ENCODE results near the gene CCL16. TPM values are rescaled to one million over a fixed set of nuclear protein-coding genes. Genes with fewer than 3 reads are reported as not detected.
"Not testable (repeated sequence)": the region's sequence is repeated elsewhere in the genome, so short reads cannot be mapped to it uniquely, and the experiment has no call there.

Gene CCL16
- total and polyA plus RNA-seq, 4 experiments from 2014 or later, result not detected

GRCh38 chr17:35943537-35943936, 37.8 kb downstream of the CCL16 start, which contains the start of gene LYZL6:
TSS of gene LYZL6 (minus strand) at chr17:35943713. CDS start at chr17:35939356, 4,357 bp downstream.
- POLR2A ChIA-PET (ENCODE audit: partially characterized antibody), result interaction anchor here (0.9 to 1.1 kb wide), 2 partner anchors 53 to 94 kb away, joined by 3 read pairs; no protein-coding TSS in a partner anchor
- Histone ChIP-seq H3K4me3 (ENCODE audit: low read length in 2 of 2) (no peak within 1 kb of the TSS), H3K27me3 (ENCODE audit: insufficient read depth, low read length) (no peaks in the 10 kb centered on the region), H3K9me3 (ENCODE audit: control insufficient read depth in 1 of 2, low read length in 2 of 2) (no peaks in the 10 kb centered on the region), H3K27ac (ENCODE audit: low read depth, low read length) (no peak within 1 kb of the TSS), H3K4me1 (ENCODE audit: insufficient read depth, low read length) (peaks cover 3% of the 10 kb centered on the region), H3K36me3 (ENCODE audit: insufficient read depth, low read length) (no peaks in the 10 kb centered on the region)
- Mint-ChIP-seq H3K4me3 (no peak within 1 kb of the TSS), H3K36me3 (no peaks in the 10 kb centered on the region), H3K4me1 (peaks cover 0 to 6% (median under 1%) of the 10 kb centered on the region in 4 donors), H3K27ac (peak within 1 kb of the TSS in 2 of 7 donors; percentile 53 to 55), H3K9me3 (peaks cover 0 to 2% (median 0%) of the 10 kb centered on the region in 8 donors), H3K27me3 (no peaks in the 10 kb centered on the region)
- intact Hi-C loops (cut with micrococcal nuclease), result no loop called here
- DNase-seq, result no peak
- CTCF ChIA-PET (ENCODE audit: partially characterized antibody), result interaction anchor here (1.0 to 1.2 kb wide), 2 partner anchors 26 to 95 kb away, joined by 3 to 4 read pairs; no protein-coding TSS in a partner anchor

GRCh38 chr17:35942588-35943186, 38.6 kb downstream of the CCL16 start:
- Histone ChIP-seq H3K27me3 (ENCODE audit: insufficient read depth, low read length) (no peaks in the 10 kb centered on the region), H3K4me3 (ENCODE audit: low read length in 2 of 2) (no peak overlapping the region), H3K36me3 (ENCODE audit: insufficient read depth, low read length) (no peaks in the 10 kb centered on the region), H3K27ac (ENCODE audit: low read depth, low read length) (no peak overlapping the region), H3K9me3 (ENCODE audit: control insufficient read depth in 1 of 2, low read length in 2 of 2) (no peaks in the 10 kb centered on the region), H3K4me1 (ENCODE audit: insufficient read depth, low read length) (peaks cover 3% of the 10 kb centered on the region)
- intact Hi-C loops (cut with micrococcal nuclease), result no loop called here
- no peak overlapping the region for H3K4me3 Mint-ChIP-seq
- ChIA-PET CTCF (ENCODE audit: partially characterized antibody) (interaction anchor here (0.6 to 1.2 kb wide), 3 partner anchors 27 to 94 kb away, joined by 3 to 4 read pairs (median 3); no protein-coding TSS in a partner anchor), POLR2A (ENCODE audit: partially characterized antibody) (interaction anchor here (0.9 to 1.3 kb wide), 2 partner anchors 12 to 94 kb away, joined by 3 read pairs; partner anchors contain the start of gene RDM1)
- DNase-seq, result no peak
- H3K4me1 Mint-ChIP-seq, result peaks cover 0 to 6% (median under 1%) of the 10 kb centered on the region in 4 donors
- no peaks in the 10 kb centered on the region for H3K36me3 Mint-ChIP-seq
- peak overlapping the region in 2 of 7 donors; percentile 53 to 55 for H3K27ac Mint-ChIP-seq
- peaks cover 0 to 2% (median 0%) of the 10 kb centered on the region in 8 donors for H3K9me3 Mint-ChIP-seq
- no peaks in the 10 kb centered on the region for H3K27me3 Mint-ChIP-seq

DNA sequence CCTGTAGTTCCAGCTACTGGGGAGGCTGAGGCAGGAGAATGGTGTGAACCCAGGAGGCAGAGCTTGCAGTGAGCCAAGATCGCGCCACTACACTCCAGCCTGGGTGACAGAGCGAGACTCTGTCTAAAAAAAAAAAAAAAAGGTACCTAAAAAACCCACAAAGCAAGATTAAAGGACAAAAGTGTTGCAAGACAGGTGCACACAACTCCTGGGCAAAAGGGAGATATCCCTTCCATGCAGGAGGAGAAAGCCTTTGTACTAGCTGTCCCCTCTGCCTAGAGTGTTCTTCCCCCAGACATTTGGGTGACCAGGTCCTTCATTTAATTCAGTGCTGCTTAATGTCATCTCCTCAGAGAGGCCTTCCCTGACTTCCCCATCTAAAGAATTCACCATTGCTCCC, 42.8 kb downstream of the CCL16 start:
- CTCF ChIA-PET (ENCODE audit: partially characterized antibody); H3K27me3 Mint-ChIP-seq; DNase-seq; H3K4me1 ChIP-seq (ENCODE audit: insufficient read depth, low read length); H3K9me3 Mint-ChIP-seq; H3K27ac ChIP-seq (ENCODE audit: low read depth, low read length); H3K27ac Mint-ChIP-seq; intact Hi-C loops (cut with micrococcal nuclease); H3K4me1 Mint-ChIP-seq; H3K36me3 Mint-ChIP-seq; H3K36me3 ChIP-seq (ENCODE audit: insufficient read depth, low read length); H3K27me3 ChIP-seq (ENCODE audit: insufficient read depth, low read length); POLR2A ChIA-PET (ENCODE audit: partially characterized antibody); H3K4me3 ChIP-seq (ENCODE audit: low read length in 2 of 2); H3K4me3 Mint-ChIP-seq; H3K9me3 ChIP-seq (ENCODE audit: control insufficient read depth in 1 of 2, low read length in 2 of 2): not testable (repeated sequence)

DNA sequence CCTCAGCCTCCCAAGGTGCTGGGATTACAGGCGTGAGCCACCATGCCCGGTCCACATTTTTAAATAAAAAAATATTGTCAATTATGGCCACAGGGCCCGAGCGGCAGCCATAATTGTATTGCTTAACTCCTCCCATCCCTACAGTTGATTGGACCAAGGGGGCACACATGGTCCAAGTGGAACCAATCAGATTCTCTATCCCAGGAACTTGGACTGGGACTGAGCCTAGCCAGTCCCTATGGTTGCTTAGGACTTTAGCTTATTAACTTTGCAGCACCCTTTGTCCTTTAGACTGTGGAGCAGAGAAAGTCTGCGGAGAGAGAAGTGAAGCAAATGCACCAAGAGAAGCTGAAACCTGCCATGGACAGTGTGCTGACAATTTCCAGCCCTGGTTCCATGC, 45.2 kb downstream of the CCL16 start:
- Mint-ChIP-seq H3K4me3 (no peak overlapping the region), H3K4me1 (peaks cover 0 to 1% (median 0%) of the 10 kb centered on the region in 4 donors), H3K9me3 (peaks cover 0 to 2% (median 0%) of the 10 kb centered on the region in 8 donors), H3K27ac (no peak overlapping the region), H3K36me3 (no peaks in the 10 kb centered on the region), H3K27me3 (no peaks in the 10 kb centered on the region)
- H3K9me3 ChIP-seq (ENCODE audit: control insufficient read depth in 1 of 2, low read length in 2 of 2), result no peaks in the 10 kb centered on the region
- H3K4me1 ChIP-seq (ENCODE audit: insufficient read depth, low read length), result no peaks in the 10 kb centered on the region
- DNase-seq, result no peak
- ChIA-PET POLR2A (ENCODE audit: partially characterized antibody) (no interaction called here), CTCF (ENCODE audit: partially characterized antibody) (no interaction called here)
- H3K27me3 ChIP-seq (ENCODE audit: insufficient read depth, low read length), result no peaks in the 10 kb centered on the region
- no peak overlapping the region for H3K4me3 ChIP-seq (ENCODE audit: low read length in 2 of 2)
- intact Hi-C loops (cut with micrococcal nuclease), result no loop called here
- no peak overlapping the region for H3K27ac ChIP-seq (ENCODE audit: low read depth, low read length)
- H3K36me3 ChIP-seq (ENCODE audit: insufficient read depth, low read length), result no peaks in the 10 kb centered on the region

GRCh38 chr17:35934760-35935159, 46.5 kb downstream of the CCL16 start:
- Histone ChIP-seq H3K36me3 (ENCODE audit: insufficient read depth, low read length) (no peaks in the 10 kb centered on the region), H3K4me1 (ENCODE audit: insufficient read depth, low read length) (peaks cover 11% of the 10 kb centered on the region), H3K9me3 (ENCODE audit: control insufficient read depth in 1 of 2, low read length in 2 of 2) (no peaks in the 10 kb centered on the region), H3K27me3 (ENCODE audit: insufficient read depth, low read length) (no peaks in the 10 kb centered on the region), H3K4me3 (ENCODE audit: low read length in 2 of 2) (no peak overlapping the region), H3K27ac (ENCODE audit: low read depth, low read length) (no peak overlapping the region)
- H3K9me3 Mint-ChIP-seq, result peaks cover 0 to 2% (median 0%) of the 10 kb centered on the region in 8 donors
- H3K27me3 Mint-ChIP-seq, result no peaks in the 10 kb centered on the region
- no peaks in the 10 kb centered on the region for H3K36me3 Mint-ChIP-seq
- POLR2A ChIA-PET (ENCODE audit: partially characterized antibody), result no interaction called here
- CTCF ChIA-PET (ENCODE audit: partially characterized antibody), result no interaction called here
- intact Hi-C loops (cut with micrococcal nuclease), result no loop called here
- no peak overlapping the region for H3K27ac Mint-ChIP-seq
- DNase-seq, result no peak
- H3K4me1 Mint-ChIP-seq, result peaks cover 5 to 13% (median 11%) of the 10 kb centered on the region in 4 donors
- no peak overlapping the region for H3K4me3 Mint-ChIP-seq

DNA sequence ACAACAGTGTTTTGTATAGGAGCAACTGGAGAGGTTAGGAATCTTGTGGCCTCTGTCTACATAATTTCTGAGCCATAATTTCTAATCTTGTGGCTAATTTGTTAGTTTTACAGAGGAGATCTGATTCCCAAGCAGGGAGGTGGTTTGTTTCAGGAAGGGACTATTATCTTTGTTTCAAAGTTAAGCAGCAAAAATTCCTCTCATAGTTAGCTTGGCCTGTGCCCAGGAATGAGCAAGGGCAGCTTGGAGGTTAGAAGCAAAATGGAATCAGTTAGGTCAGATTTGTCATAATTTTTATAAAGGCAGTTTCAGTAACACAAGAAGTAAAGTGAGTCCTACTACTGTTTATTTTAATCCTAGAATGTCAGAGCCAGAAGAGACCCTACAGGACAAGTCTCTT, 48.7 kb downstream of the CCL16 start:
- Mint-ChIP-seq H3K4me1 (peaks cover 7 to 20% (median 12%) of the 10 kb centered on the region in 4 donors), H3K36me3 (no peaks in the 10 kb centered on the region), H3K27me3 (no peaks in the 10 kb centered on the region), H3K27ac (no peak overlapping the region), H3K9me3 (no peaks in the 10 kb centered on the region), H3K4me3 (no peak overlapping the region)
- H3K27me3 ChIP-seq (ENCODE audit: insufficient read depth, low read length), result no peaks in the 10 kb centered on the region
- H3K27ac ChIP-seq (ENCODE audit: low read depth, low read length), result no peak overlapping the region
- ChIA-PET POLR2A (ENCODE audit: partially characterized antibody) (interaction anchor here (1.1 to 3.6 kb wide), 3 partner anchors 11 to 52 kb away, joined by 3 to 26 read pairs (median 6); partner anchors contain the start of gene CCL5), CTCF (ENCODE audit: partially characterized antibody) (no interaction called here)
- intact Hi-C loops (cut with micrococcal nuclease), result no loop called here
- peaks cover 13% of the 10 kb centered on the region for H3K4me1 ChIP-seq (ENCODE audit: insufficient read depth, low read length)
- no peaks in the 10 kb centered on the region for H3K36me3 ChIP-seq (ENCODE audit: insufficient read depth, low read length)
- H3K9me3 ChIP-seq (ENCODE audit: control insufficient read depth in 1 of 2, low read length in 2 of 2), result no peaks in the 10 kb centered on the region
- no peak for DNase-seq
- H3K4me3 ChIP-seq (ENCODE audit: low read length in 2 of 2), result no peak overlapping the region

DNA sequence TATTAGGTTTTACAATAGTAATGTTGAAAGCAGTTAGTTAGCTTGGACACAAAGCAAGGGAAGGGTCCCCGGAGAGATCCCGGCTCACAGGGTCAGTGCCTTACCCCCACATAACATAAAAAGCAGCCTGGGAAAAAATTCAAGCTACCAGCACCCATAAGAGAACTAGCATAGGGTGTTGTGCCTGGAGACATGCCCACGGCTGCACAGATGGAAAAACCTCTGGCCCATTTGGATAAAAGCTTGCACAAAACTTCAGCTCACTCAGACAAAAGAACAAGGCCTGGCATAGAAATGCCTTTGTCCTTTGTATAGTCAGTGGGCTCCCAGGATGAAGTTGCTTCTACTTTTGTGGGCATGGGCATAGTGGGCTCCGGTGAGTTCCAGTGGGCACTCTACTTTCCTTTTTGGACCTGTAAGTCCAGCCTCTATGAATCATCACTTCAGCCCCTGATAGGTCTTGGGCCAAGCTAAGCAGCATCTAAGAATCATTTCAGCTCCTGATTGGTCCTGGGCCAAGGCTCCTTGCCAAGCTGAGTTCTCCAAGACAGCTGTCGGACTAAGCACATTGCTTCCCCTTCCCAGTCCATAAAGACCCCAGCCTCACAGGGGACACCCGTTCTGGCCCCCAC, 49.4 kb downstream of the CCL16 start:
- intact Hi-C loops (cut with micrococcal nuclease), result no loop called here

More for the DNA sequence above, 49.4 kb downstream of the CCL16 start:
- H3K27ac Mint-ChIP-seq, result no peak overlapping the region
- H3K36me3 Mint-ChIP-seq, result no peaks in the 10 kb centered on the region
- H3K4me1 Mint-ChIP-seq, result peaks cover 7 to 20% (median 12%) of the 10 kb centered on the region in 4 donors
- H3K36me3 ChIP-seq (ENCODE audit: insufficient read depth, low read length), result no peaks in the 10 kb centered on the region
- H3K27me3 Mint-ChIP-seq, result no peaks in the 10 kb centered on the region
- H3K4me1 ChIP-seq (ENCODE audit: insufficient read depth, low read length), result peaks cover 13% of the 10 kb centered on the region
- H3K4me3 ChIP-seq (ENCODE audit: low read length in 2 of 2), result no peak overlapping the region
- no peaks in the 10 kb centered on the region for H3K27me3 ChIP-seq (ENCODE audit: insufficient read depth, low read length)
- CTCF ChIA-PET (ENCODE audit: partially characterized antibody), result interaction anchor here (0.7 to 0.9 kb wide), 3 partner anchors 36 to 140 kb away, joined by 3 read pairs; no protein-coding TSS in a partner anchor
- no peak overlapping the region for H3K27ac ChIP-seq (ENCODE audit: low read depth, low read length)
- peak overlapping the region in 1 of 8 donors; percentile 9 for H3K4me3 Mint-ChIP-seq
- H3K9me3 Mint-ChIP-seq, result no peaks in the 10 kb centered on the region
- no peaks in the 10 kb centered on the region for H3K9me3 ChIP-seq (ENCODE audit: control insufficient read depth in 1 of 2, low read length in 2 of 2)
- DNase-seq, result no peak
- POLR2A ChIA-PET (ENCODE audit: partially characterized antibody), result interaction anchor here (1.1 to 3.6 kb wide), 5 partner anchors 10 to 56 kb away, joined by 3 to 26 read pairs (median 7); partner anchors contain the start of gene CCL5
